Right lobe of liver (tissue), 6 donors: ENCODE results near the gene KCNQ5. TPM values are rescaled to one million over a fixed set of nuclear protein-coding genes. Genes with fewer than 3 reads are reported as not detected.

Experiments used
- ATAC-seq, 4 donors: fragments of 200-7000 bp; cut with Tn5 transposase; one replicate each; pipeline ENCODE4 v1.9.1; 2020; ENCODE audit warnings: mild to moderate bottlenecking in 4 of 4, moderate library complexity in 4 of 4
- DNase-seq, 3 donors: peaks; one replicate each; pipeline ENCODE4 v3.0.0-alpha.2; 2020
- H3K27ac ChIP-seq, 3 donors: fragments of 200-600 bp; one replicate each; pipeline ENCODE4 v1.8.0; 2022
- H3K27me3 ChIP-seq, 2 donors: fragments of 200-600 bp; one replicate each; pipeline ENCODE4 v1.8.0; 2022
- H3K36me3 ChIP-seq, 4 donors: fragments of 200-600 bp; sonication (generic) in 1 of 4; one replicate each; pipeline versions ENCODE4 v1.5.1 to v1.8.0; 2017 to 2022; ENCODE audit warnings: control low read depth in 1 of 4
- H3K4me1 ChIP-seq, 4 donors: fragments of 200-600 bp; sonication (generic) in 1 of 4; one replicate each; pipeline versions ENCODE4 v1.5.1 to v1.8.0; 2017 to 2022; ENCODE audit warnings: control low read depth in 1 of 4
- H3K4me3 ChIP-seq, 3 donors: fragments of 200-600 bp; one replicate each; pipeline ENCODE4 v1.8.0; 2022
- H3K9me3 ChIP-seq, 4 donors: fragments of 200-600 bp; sonication (generic) in 1 of 4; one replicate each; pipeline versions ENCODE4 v1.5.1 to v1.8.0; 2017 to 2022; ENCODE audit warnings: control low read depth in 1 of 4
- POLR2A ChIP-seq: fragments of 450-650 bp; IDR thresholded peaks from one replicate; pipeline ENCODE4 v1.6.1; 2017; ENCODE audit warnings: antibody characterized with exemption, mild to moderate bottlenecking
- WGBS: methylation state at CpG from one replicate; pipeline ENCODE4 v1.1.6; 2018; ENCODE audit warnings: low coverage, low lambda C conversion rate; ENCODE audit not compliant: insufficient coverage; ENCODE audit errors: missing lambda C conversion rate; 5-methylcytosine and 5-hydroxymethylcytosine counted together
- intact Hi-C, 2 donors: fragments of 100-400 bp; cut with DNase I; formaldehyde crosslinking; loops; one replicate each; pipeline versions ENCODE4 v1.11.2 to v1.14.1; 2022
- total RNA-seq, 6 experiments: library from RNA; depleted of rRNA in 2 of 6; stranded (reverse); fragments of >200 nt in 2 of 6; fragmentation: NEBNext Ultra II Directional in 3 of 6; extraction: Animal tissue kit (Norgen Biotek cat#: 25700) in 3 of 6; gene quantifications; one replicate each; pipeline versions ENCODE4 v1.1.0 to v1.2.4, GENCODE V29; 2016 to 2023
- TF ChIP-seq, protein P1 (sequence below), 4 donors: fragments of 200-600 bp in 3 of 4; fragments of 450-650 bp in 1 of 4; IDR thresholded peaks; one replicate each; pipeline versions ENCODE4 v1.5.1 to v1.8.0; 2016 to 2022; ENCODE audit warnings: antibody characterized with exemption in 4 of 4, mild to moderate bottlenecking in 2 of 4
- donor health status: DM: no; HTN: yes; CAD: no.
- donor health status: DM: no; HTN: no; CAD: no.
- donor health status: DM: no; HTN: no; CAD: no.
- donor health status: DM: no; HTN: yes; CAD: no.
- donor health status: DM: no; HTN: yes; CAD: no.

The KCNQ5 gene
- total RNA-seq, 6 experiments from 2014 or later: 0.04 to 0.11 TPM; not detected in 4

- Histone ChIP-seq H3K4me1 (no peaks in the 10 kb centered on the region), H3K9me3 (no peaks in the 10 kb centered on the region), H3K27ac (no peak overlapping the region), H3K27me3 (no peaks in the 10 kb centered on the region), H3K36me3 (no peaks in the 10 kb centered on the region), H3K4me3 (no peak overlapping the region)
- no peak for ATAC-seq
- DNase-seq: no peak
- TF ChIP-seq, protein P1, sequence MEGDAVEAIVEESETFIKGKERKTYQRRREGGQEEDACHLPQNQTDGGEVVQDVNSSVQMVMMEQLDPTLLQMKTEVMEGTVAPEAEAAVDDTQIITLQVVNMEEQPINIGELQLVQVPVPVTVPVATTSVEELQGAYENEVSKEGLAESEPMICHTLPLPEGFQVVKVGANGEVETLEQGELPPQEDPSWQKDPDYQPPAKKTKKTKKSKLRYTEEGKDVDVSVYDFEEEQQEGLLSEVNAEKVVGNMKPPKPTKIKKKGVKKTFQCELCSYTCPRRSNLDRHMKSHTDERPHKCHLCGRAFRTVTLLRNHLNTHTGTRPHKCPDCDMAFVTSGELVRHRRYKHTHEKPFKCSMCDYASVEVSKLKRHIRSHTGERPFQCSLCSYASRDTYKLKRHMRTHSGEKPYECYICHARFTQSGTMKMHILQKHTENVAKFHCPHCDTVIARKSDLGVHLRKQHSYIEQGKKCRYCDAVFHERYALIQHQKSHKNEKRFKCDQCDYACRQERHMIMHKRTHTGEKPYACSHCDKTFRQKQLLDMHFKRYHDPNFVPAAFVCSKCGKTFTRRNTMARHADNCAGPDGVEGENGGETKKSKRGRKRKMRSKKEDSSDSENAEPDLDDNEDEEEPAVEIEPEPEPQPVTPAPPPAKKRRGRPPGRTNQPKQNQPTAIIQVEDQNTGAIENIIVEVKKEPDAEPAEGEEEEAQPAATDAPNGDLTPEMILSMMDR (IDR thresholded peaks at IDR 0.05): no peak
- no peak for TF ChIP-seq POLR2A
- intact Hi-C loops: no loop called here
- 71% methylated on average over 3 of the region's 3 CpGs for WGBS
These were observed 487.1 kb downstream of the KCNQ5 start for GRCh38 chr6:73108949-73109348.

DNA sequence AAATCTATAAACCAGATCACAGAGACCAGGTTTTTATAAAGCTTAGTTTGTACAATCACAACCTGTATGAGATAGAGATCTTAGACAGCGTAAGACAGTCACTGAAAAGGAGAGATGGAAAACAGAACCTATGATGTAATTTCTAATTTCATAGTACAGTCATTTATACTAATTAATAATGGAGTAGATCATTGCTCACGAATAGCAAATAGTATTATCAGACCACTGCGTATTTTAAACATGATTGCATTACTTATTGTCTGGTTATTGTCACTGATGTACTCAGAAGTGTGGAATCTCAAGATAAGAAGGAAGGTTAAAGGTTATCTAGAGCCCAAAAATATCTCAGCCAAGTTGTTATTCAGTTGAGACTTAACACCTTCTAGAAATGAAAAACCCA, 487.8 kb downstream of the KCNQ5 start:
- Histone ChIP-seq H3K4me1 (no peaks in the 10 kb centered on the region), H3K27ac (no peak overlapping the region), H3K9me3 (no peaks in the 10 kb centered on the region), H3K36me3 (no peaks in the 10 kb centered on the region), H3K27me3 (no peaks in the 10 kb centered on the region), H3K4me3 (no peak overlapping the region)
- intact Hi-C loops: no loop called here
- 22% methylated on average over 3 of the region's 3 CpGs for WGBS
- no peak for TF ChIP-seq POLR2A
- TF ChIP-seq, protein P1 (IDR thresholded peaks at IDR 0.05): no peak
- no peak for ATAC-seq
- DNase-seq: no peak

DNA sequence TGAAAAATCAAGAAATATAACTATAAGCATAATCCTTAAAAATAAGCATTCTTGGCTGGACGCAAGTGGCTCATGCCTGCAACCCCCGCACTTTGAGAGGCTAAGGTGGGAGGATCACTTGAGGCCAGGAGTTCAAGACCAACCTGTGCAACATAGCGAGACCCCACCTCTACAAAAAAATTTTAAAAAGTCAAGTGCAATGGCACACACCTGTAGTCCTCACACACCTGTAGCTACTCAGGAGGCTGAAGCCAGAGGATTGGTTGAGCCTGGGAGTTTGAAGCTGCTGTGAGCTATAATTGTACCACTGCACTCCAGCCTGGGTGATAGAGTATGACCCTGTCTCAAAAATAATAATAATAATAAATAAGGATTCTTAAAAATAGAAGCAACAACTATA, 494.5 kb downstream of the KCNQ5 start:
- TF ChIP-seq POLR2A: no peak
- TF ChIP-seq, protein P1 (IDR thresholded peaks at IDR 0.05): no peak
- H3K36me3 ChIP-seq: no peaks in the 10 kb centered on the region
- H3K9me3 ChIP-seq: no peaks in the 10 kb centered on the region
- DNase-seq (no peak), ATAC-seq (no peak)
- no peaks in the 10 kb centered on the region for H3K4me1 ChIP-seq
- no peak overlapping the region for H3K4me3 ChIP-seq
- no peaks in the 10 kb centered on the region for H3K27me3 ChIP-seq
- intact Hi-C loops: no loop called here
- 69% methylated on average over 3 of the region's 3 CpGs for WGBS
- no peak overlapping the region for H3K27ac ChIP-seq

DNA sequence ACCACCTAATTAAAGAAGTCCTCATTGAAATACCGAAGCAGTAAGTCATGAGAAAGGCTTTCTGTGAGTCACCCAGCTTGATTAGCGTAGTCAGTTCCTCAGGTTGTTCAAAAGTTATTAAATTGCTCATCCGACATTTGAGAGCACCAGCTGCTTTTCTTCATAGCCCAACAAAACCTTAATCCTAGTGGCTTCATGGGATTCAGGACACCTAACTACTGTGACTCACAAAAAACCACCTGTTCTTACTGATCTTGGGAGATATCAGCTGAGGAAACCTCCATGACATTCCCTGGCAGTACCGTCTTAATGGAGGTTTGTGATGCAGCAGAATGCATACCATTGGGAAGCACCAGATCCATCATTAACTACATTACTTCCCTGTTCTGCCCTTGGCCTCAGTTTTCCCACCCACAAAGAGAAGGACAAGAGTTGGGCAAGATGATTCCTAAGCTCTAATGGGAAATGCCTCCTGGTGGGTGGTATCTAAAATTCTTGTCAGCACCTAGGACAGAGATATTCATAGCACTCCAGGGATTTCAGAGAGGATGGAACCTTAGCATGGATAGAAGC, 499.6 kb downstream of the KCNQ5 start:
- no peak for TF ChIP-seq POLR2A
- TF ChIP-seq, protein P1 (IDR thresholded peaks at IDR 0.05): no peak
- Histone ChIP-seq H3K4me3 (no peak overlapping the region), H3K36me3 (no peaks in the 10 kb centered on the region), H3K27ac (no peak overlapping the region), H3K9me3 (no peaks in the 10 kb centered on the region), H3K4me1 (no peaks in the 10 kb centered on the region), H3K27me3 (no peaks in the 10 kb centered on the region)
- DNase-seq (no peak), ATAC-seq (no peak)
- intact Hi-C loops: no loop called here
- WGBS: 53% methylated on average over 4 of the region's 4 CpGs
